ENCODE results near the gene TFF3. TPM values are rescaled to one million over a fixed set of nuclear protein-coding genes. Genes with fewer than 3 reads are reported as not detected.

The TFF3 gene
- total RNA-seq, 2 experiments from 2014 or later: not detected

GRCh38 chr21:42320791-42321190, 5.6 kb upstream of the TFF3 start:
- H3K4me1 Mint-ChIP-seq (ENCODE audit: low read depth): no peaks in the 10 kb centered on the region
- no peaks in the 10 kb centered on the region for H3K36me3 Mint-ChIP-seq (ENCODE audit: low read depth)
- intact Hi-C loops (cut with DNase I, micrococcal nuclease): no loop called here
- H3K27me3 ChIP-seq (ENCODE audit: control insufficient read depth in 1 of 2, insufficient read depth in 2 of 2, low read length in 2 of 2): no peaks in the 10 kb centered on the region
- POLR2A ChIA-PET: no interaction called here
- DNase-seq (no peak), ATAC-seq (ENCODE audit: poor library complexity) (no peak)
- H3K9me3 ChIP-seq (ENCODE audit: control insufficient read depth in 1 of 2, insufficient read depth in 1 of 2, low read length in 2 of 2): no peaks in the 10 kb centered on the region
- H3K36me3 ChIP-seq (ENCODE audit: insufficient read depth, low read length): no peaks in the 10 kb centered on the region
- no peak overlapping the region for H3K27ac ChIP-seq (ENCODE audit: low read depth in 1 of 2, low read length in 2 of 2)
- CTCF ChIA-PET: no interaction called here
- peaks cover 7% of the 10 kb centered on the region for H3K4me1 ChIP-seq (ENCODE audit: insufficient read depth, low read length)
- H3K4me3 Mint-ChIP-seq: no peak overlapping the region
- no peak overlapping the region for H3K27ac Mint-ChIP-seq
- no peaks in the 10 kb centered on the region for H3K9me3 Mint-ChIP-seq
- TF ChIP-seq, protein P1, sequence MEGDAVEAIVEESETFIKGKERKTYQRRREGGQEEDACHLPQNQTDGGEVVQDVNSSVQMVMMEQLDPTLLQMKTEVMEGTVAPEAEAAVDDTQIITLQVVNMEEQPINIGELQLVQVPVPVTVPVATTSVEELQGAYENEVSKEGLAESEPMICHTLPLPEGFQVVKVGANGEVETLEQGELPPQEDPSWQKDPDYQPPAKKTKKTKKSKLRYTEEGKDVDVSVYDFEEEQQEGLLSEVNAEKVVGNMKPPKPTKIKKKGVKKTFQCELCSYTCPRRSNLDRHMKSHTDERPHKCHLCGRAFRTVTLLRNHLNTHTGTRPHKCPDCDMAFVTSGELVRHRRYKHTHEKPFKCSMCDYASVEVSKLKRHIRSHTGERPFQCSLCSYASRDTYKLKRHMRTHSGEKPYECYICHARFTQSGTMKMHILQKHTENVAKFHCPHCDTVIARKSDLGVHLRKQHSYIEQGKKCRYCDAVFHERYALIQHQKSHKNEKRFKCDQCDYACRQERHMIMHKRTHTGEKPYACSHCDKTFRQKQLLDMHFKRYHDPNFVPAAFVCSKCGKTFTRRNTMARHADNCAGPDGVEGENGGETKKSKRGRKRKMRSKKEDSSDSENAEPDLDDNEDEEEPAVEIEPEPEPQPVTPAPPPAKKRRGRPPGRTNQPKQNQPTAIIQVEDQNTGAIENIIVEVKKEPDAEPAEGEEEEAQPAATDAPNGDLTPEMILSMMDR (IDR thresholded peaks at IDR 0.05): no peak
- no peak overlapping the region for H3K4me3 ChIP-seq (ENCODE audit: low read length)
- peaks cover 11% of the 10 kb centered on the region for H3K27me3 Mint-ChIP-seq

DNA sequence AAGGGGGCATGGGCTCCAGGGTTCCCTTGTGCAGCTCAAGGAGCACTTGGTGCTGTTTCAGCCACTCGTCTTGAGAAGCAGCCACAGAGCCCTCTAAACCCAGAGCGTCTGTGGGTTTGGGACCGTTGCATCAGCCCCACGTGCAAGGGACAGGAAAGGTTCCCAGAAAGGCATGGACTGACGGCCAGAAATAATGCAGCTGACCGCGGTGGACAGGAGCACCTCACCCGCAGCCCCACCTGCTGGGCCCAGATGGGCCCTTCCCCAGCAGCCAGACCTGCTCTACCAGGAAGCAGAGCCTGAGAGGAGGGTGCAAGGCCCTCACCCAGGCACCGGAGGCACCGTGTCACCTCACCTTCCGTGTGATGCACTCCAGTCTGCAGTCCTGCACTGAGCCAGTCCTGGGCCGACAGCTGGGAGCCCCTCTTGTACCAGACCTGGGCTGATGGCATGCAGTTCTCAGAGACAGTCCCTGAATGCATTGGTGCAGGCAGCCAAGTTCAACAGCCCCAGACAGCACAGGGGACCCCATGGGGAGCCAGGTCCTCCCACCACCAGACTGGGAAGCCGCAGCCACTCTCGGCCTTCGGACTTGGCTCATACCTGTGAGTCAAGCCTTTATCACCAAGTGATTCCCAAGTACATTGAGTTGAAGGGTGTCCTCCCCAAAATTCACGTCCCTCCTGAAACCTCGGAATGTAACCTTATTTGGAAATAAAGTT, 4.8 kb upstream of the TFF3 start:
- TF ChIP-seq, protein P1 (IDR thresholded peaks at IDR 0.05): no peak
- ChIA-PET CTCF (no interaction called here), POLR2A (no interaction called here)
- Histone ChIP-seq H3K27ac (ENCODE audit: low read depth in 1 of 2, low read length in 2 of 2) (no peak overlapping the region), H3K4me1 (ENCODE audit: insufficient read depth, low read length) (peaks cover 7% of the 10 kb centered on the region), H3K27me3 (ENCODE audit: control insufficient read depth in 1 of 2, insufficient read depth in 2 of 2, low read length in 2 of 2) (no peaks in the 10 kb centered on the region), H3K9me3 (ENCODE audit: control insufficient read depth in 1 of 2, insufficient read depth in 1 of 2, low read length in 2 of 2) (no peaks in the 10 kb centered on the region), H3K36me3 (ENCODE audit: insufficient read depth, low read length) (no peaks in the 10 kb centered on the region), H3K4me3 (ENCODE audit: low read length) (no peak overlapping the region)
- no peak overlapping the region for H3K4me3 Mint-ChIP-seq
- H3K27me3 Mint-ChIP-seq: peaks cover 9% of the 10 kb centered on the region
- H3K36me3 Mint-ChIP-seq (ENCODE audit: low read depth): no peaks in the 10 kb centered on the region
- DNase-seq: peak in 1 of 14 experiments; percentile 21
- intact Hi-C loops (cut with DNase I, micrococcal nuclease): no loop called here
- no peak for ATAC-seq (ENCODE audit: poor library complexity)
- no peak overlapping the region for H3K27ac Mint-ChIP-seq
- H3K9me3 Mint-ChIP-seq: no peaks in the 10 kb centered on the region
- H3K4me1 Mint-ChIP-seq (ENCODE audit: low read depth): no peaks in the 10 kb centered on the region

DNA sequence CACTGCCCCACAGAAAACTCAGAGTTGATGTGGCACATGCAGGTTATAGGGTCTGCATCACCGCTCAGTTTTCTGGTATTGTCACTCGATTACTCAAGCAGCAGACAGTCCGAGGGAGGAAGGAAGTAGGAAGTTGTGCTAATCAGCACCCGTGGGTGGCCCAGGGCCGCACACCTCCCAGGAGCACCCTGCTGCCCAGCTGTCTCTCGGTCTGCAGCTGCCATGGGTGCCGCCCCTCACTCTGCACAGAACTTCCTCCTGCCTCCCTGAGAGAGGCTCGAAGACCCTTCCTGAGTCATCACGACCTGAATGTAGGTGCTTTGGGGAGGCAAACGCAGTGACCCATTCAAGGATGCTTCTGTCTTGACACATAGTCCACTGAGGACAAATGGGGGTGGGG, 4.2 kb upstream of the TFF3 start:
- no peak for ATAC-seq (ENCODE audit: poor library complexity)
- TF ChIP-seq, protein P1 (IDR thresholded peaks at IDR 0.05): no peak
- Histone ChIP-seq H3K4me3 (ENCODE audit: low read length) (no peak overlapping the region), H3K4me1 (ENCODE audit: insufficient read depth, low read length) (peaks cover 7% of the 10 kb centered on the region), H3K27ac (ENCODE audit: low read depth in 1 of 2, low read length in 2 of 2) (no peak overlapping the region), H3K9me3 (ENCODE audit: control insufficient read depth in 1 of 2, insufficient read depth in 1 of 2, low read length in 2 of 2) (no peaks in the 10 kb centered on the region), H3K27me3 (ENCODE audit: control insufficient read depth in 1 of 2, insufficient read depth in 2 of 2, low read length in 2 of 2) (no peaks in the 10 kb centered on the region), H3K36me3 (ENCODE audit: insufficient read depth, low read length) (no peaks in the 10 kb centered on the region)
- H3K27me3 Mint-ChIP-seq: peaks cover 6% of the 10 kb centered on the region
- peak in 1 of 14 experiments; percentile 25 for DNase-seq
- intact Hi-C loops (cut with DNase I, micrococcal nuclease): no loop called here
- H3K4me1 Mint-ChIP-seq (ENCODE audit: low read depth): no peaks in the 10 kb centered on the region
- no peak overlapping the region for H3K27ac Mint-ChIP-seq
- no peaks in the 10 kb centered on the region for H3K9me3 Mint-ChIP-seq
- ChIA-PET POLR2A (no interaction called here), CTCF (no interaction called here)
- no peak overlapping the region for H3K4me3 Mint-ChIP-seq
- no peaks in the 10 kb centered on the region for H3K36me3 Mint-ChIP-seq (ENCODE audit: low read depth)
